ENCODE results near the gene PPP1R9A.

DNA sequence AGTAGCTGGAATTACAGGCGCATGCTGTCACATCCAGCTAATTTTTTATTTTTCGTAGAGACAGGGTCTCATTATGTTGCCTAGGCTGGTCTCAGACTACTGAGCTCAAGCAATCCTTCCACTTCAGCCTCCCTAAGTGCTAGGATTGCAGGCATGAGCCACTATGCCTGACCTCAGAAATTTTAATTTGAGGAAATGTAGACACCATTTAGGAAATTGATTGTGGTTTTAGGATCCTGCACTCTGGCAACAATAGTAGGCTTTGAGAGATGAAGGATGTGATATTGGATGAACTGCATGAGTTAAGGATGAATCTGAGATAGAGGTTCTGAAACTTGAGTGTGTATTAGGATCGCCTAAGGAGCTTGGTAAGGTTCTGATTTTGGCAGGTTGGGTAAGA is 66.5 kb downstream of the PPP1R9A start:
- TF ChIP-seq, protein P1, sequence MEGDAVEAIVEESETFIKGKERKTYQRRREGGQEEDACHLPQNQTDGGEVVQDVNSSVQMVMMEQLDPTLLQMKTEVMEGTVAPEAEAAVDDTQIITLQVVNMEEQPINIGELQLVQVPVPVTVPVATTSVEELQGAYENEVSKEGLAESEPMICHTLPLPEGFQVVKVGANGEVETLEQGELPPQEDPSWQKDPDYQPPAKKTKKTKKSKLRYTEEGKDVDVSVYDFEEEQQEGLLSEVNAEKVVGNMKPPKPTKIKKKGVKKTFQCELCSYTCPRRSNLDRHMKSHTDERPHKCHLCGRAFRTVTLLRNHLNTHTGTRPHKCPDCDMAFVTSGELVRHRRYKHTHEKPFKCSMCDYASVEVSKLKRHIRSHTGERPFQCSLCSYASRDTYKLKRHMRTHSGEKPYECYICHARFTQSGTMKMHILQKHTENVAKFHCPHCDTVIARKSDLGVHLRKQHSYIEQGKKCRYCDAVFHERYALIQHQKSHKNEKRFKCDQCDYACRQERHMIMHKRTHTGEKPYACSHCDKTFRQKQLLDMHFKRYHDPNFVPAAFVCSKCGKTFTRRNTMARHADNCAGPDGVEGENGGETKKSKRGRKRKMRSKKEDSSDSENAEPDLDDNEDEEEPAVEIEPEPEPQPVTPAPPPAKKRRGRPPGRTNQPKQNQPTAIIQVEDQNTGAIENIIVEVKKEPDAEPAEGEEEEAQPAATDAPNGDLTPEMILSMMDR (conservative IDR thresholded peaks at IDR 0.05; ENCODE audit: low read length) = no peak
- TF ChIP-seq EZH2phosphoT487 (IDR thresholded peaks at IDR 0.05; ENCODE audit: borderline replicate concordance) = no peak
